ENCODE data around the gene ZNF785. TPM values are rescaled to one million over a fixed set of nuclear protein-coding genes. Genes with fewer than 3 reads are reported as not detected.
A peak's percentile ranks its signal among the peaks of the same experiment; 100 is the strongest.

Gene ZNF785
- total and polyA plus RNA-seq, 2 of the 13 experiments (the other 11 are each of a cell fraction or from before 2014, with no cell fraction given): 0.01 TPM; not detected in 1

DNA sequence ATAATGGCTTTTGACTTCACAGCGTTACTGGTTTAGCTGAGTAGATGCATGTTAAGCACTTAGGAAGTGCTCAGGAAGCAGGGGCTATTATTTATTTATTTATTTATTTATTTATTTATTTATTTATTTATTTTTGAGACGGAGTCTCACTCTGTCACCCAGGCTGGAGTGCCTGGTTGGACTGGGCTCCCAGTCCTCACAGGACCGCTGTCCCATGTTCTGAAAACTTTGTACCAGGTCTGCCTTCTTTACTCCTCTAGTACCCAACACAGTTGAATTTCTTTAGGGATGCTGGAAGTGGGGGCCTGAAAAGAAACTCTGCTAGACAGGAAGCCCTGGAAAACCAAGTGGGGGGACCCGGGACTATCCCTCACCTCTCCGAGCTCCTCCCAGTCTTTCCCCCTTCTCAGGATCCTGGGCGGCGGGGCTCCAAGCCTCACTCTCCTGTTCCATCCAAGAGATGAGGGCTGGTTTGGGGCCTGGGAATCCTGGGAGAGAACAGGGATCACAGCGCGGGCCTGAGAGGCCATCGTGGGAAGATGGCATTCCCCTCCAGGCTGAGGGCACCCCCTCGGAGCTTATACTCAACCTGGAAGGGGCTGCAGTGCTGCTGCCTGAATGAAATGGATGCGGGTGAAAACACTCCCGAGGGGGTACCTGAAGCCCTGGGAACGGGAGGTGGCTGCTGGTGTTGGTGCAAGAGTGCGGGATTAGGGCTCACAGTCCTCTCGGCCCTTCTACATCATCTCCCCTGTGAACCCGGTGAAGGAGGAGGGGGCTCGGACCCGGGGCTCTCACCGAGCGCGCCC lies 14.7 kb downstream of the ZNF785 start (continued):
- TF ChIP-seq, protein P1, sequence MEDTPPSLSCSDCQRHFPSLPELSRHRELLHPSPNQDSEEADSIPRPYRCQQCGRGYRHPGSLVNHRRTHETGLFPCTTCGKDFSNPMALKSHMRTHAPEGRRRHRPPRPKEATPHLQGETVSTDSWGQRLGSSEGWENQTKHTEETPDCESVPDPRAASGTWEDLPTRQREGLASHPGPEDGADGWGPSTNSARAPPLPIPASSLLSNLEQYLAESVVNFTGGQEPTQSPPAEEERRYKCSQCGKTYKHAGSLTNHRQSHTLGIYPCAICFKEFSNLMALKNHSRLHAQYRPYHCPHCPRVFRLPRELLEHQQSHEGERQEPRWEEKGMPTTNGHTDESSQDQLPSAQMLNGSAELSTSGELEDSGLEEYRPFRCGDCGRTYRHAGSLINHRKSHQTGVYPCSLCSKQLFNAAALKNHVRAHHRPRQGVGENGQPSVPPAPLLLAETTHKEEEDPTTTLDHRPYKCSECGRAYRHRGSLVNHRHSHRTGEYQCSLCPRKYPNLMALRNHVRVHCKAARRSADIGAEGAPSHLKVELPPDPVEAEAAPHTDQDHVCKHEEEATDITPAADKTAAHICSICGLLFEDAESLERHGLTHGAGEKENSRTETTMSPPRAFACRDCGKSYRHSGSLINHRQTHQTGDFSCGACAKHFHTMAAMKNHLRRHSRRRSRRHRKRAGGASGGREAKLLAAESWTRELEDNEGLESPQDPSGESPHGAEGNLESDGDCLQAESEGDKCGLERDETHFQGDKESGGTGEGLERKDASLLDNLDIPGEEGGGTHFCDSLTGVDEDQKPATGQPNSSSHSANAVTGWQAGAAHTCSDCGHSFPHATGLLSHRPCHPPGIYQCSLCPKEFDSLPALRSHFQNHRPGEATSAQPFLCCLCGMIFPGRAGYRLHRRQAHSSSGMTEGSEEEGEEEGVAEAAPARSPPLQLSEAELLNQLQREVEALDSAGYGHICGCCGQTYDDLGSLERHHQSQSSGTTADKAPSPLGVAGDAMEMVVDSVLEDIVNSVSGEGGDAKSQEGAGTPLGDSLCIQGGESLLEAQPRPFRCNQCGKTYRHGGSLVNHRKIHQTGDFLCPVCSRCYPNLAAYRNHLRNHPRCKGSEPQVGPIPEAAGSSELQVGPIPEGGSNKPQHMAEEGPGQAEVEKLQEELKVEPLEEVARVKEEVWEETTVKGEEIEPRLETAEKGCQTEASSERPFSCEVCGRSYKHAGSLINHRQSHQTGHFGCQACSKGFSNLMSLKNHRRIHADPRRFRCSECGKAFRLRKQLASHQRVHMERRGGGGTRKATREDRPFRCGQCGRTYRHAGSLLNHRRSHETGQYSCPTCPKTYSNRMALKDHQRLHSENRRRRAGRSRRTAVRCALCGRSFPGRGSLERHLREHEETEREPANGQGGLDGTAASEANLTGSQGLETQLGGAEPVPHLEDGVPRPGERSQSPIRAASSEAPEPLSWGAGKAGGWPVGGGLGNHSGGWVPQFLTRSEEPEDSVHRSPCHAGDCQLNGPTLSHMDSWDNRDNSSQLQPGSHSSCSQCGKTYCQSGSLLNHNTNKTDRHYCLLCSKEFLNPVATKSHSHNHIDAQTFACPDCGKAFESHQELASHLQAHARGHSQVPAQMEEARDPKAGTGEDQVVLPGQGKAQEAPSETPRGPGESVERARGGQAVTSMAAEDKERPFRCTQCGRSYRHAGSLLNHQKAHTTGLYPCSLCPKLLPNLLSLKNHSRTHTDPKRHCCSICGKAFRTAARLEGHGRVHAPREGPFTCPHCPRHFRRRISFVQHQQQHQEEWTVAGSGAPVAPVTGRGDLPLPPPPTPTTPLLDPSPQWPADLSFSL (CRISPR knock-in tag; IDR thresholded peaks at IDR 0.05): no peak
- TF ChIP-seq, protein P2, sequence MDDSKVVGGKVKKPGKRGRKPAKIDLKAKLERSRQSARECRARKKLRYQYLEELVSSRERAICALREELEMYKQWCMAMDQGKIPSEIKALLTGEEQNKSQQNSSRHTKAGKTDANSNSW (CRISPR knock-in tag; IDR thresholded peaks at IDR 0.05; ENCODE audit: borderline replicate concordance): no peak
- no peak for TF ChIP-seq ZNF570 (CRISPR knock-in tag; IDR thresholded peaks at IDR 0.05; ENCODE audit: borderline replicate concordance)
- no peak for TF ChIP-seq PAF1 (CRISPR knock-in tag; IDR thresholded peaks at IDR 0.05)
- TF ChIP-seq ZNF614 (CRISPR knock-in tag; IDR thresholded peaks at IDR 0.05; ENCODE audit: borderline replicate concordance): no peak
- TF ChIP-seq, protein P3, sequence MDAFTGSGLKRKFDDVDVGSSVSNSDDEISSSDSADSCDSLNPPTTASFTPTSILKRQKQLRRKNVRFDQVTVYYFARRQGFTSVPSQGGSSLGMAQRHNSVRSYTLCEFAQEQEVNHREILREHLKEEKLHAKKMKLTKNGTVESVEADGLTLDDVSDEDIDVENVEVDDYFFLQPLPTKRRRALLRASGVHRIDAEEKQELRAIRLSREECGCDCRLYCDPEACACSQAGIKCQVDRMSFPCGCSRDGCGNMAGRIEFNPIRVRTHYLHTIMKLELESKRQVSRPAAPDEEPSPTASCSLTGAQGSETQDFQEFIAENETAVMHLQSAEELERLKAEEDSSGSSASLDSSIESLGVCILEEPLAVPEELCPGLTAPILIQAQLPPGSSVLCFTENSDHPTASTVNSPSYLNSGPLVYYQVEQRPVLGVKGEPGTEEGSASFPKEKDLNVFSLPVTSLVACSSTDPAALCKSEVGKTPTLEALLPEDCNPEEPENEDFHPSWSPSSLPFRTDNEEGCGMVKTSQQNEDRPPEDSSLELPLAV (CRISPR knock-in tag; conservative IDR thresholded peaks at IDR 0.05; ENCODE audit: low read depth): no peak
- no peak for TF ChIP-seq ZNF446 (CRISPR knock-in tag; IDR thresholded peaks at IDR 0.05)
- peak; percentile 57; the same call in 1 of the 2 replicates for TF ChIP-seq ZFP90 (CRISPR knock-in tag; IDR thresholded peaks at IDR 0.05; ENCODE audit: borderline replicate concordance)
- peak; percentile 23; the same call in 1 of the 2 replicates for TF ChIP-seq ZNF441 (CRISPR knock-in tag; IDR thresholded peaks at IDR 0.05; ENCODE audit: borderline replicate concordance)
- no peak for TF ChIP-seq NR3C1 (CRISPR knock-in tag; IDR thresholded peaks at IDR 0.05)
- TF ChIP-seq XRCC5 (optimal IDR thresholded peaks at IDR 0.05; ENCODE audit: low read length): no peak
- TF ChIP-seq SAFB2 (CRISPR knock-in tag; IDR thresholded peaks at IDR 0.05; ENCODE audit: borderline replicate concordance, low read depth): no peak
- no peak for TF ChIP-seq PRPF4 (IDR thresholded peaks at IDR 0.05; ENCODE audit: low read depth, low read length, poor library complexity, severe bottlenecking)
- no peak for TF ChIP-seq BHLHE40 (IDR thresholded peaks at IDR 0.05; ENCODE audit: low read length)
- no peak for TF ChIP-seq REXO4 (CRISPR knock-in tag; IDR thresholded peaks at IDR 0.05; ENCODE audit: borderline replicate concordance)
- TF ChIP-seq KLF12 (CRISPR knock-in tag; IDR thresholded peaks at IDR 0.05; ENCODE audit: borderline replicate concordance): no peak
- TF ChIP-seq SMAD1 (CRISPR knock-in tag; IDR thresholded peaks at IDR 0.05; ENCODE audit: borderline replicate concordance, low read depth): no peak
- TF ChIP-seq HIVEP1 (CRISPR knock-in tag; IDR thresholded peaks at IDR 0.05): peak; percentile 40; the same call in 1 of the 2 replicates
